Gastrocnemius medialis (tissue), 4 donors: Measurements from ENCODE around the gene PDCD11. TPM values are rescaled to one million over a fixed set of nuclear protein-coding genes. Genes with fewer than 3 reads are reported as not detected.
A peak's percentile ranks its signal among the peaks of the same experiment; 100 is the strongest.
"Not testable (repeated sequence)": the region's sequence is repeated elsewhere in the genome, so short reads cannot be mapped to it uniquely, and the experiment has no call there.

Source experiments
- ATAC-seq, 2 donors: fragments of 150-250 bp; one replicate each; pipeline ENCODE4 v1.9.1; 2016
- DNase-seq, 2 donors: peaks; one replicate each; pipeline ENCODE4 v3.0.0-alpha.2; 2019
- H3K27ac ChIP-seq, 4 donors: fragments of 200-600 bp; sonication (generic); 1 replicate in 1 of 4; 2 replicates in 3 of 4; pipeline ENCODE4 v1.5.1; 2016 to 2018; ENCODE audit warnings: mild to moderate bottlenecking in 2 of 4, moderate library complexity in 1 of 4
- H3K27me3 ChIP-seq, 3 donors: fragments of 200-600 bp; sonication (generic) in 2 of 3; 1 replicate in 1 of 3; 2 replicates in 2 of 3; pipeline versions ENCODE4 v1.5.1 to v1.6.0; 2016 to 2019; ENCODE audit warnings: mild to moderate bottlenecking in 1 of 3, moderate library complexity in 1 of 3
- H3K36me3 ChIP-seq, 2 donors: fragments of 200-600 bp; sonication (generic) in 1 of 2; one replicate each; pipeline ENCODE4 v1.5.1; 2017 to 2018
- H3K4me1 ChIP-seq, 2 donors: fragments of 200-600 bp; sonication (generic) in 1 of 2; one replicate each; pipeline ENCODE4 v1.5.1; 2016 to 2017; ENCODE audit warnings: mild to moderate bottlenecking in 2 of 2
- H3K4me3 ChIP-seq, 4 donors: fragments of 200-600 bp; sonication (generic) in 3 of 4; 1 replicate in 1 of 4; 2 replicates in 3 of 4; pipeline ENCODE4 v1.5.1; 2016 to 2019; ENCODE audit warnings: mild to moderate bottlenecking in 2 of 4
- H3K9me3 ChIP-seq, 3 donors: fragments of 200-600 bp; sonication (generic) in 2 of 3; 1 replicate in 1 of 3; 2 replicates in 2 of 3; pipeline ENCODE4 v1.5.1; 2016 to 2019
- POLR2A ChIP-seq, 2 donors: fragments of 450-650 bp; IDR thresholded peaks; one replicate each; pipeline ENCODE4 v1.6.1; 2017; ENCODE audit warnings: antibody characterized with exemption in 2 of 2, mild to moderate bottlenecking in 2 of 2, moderate library complexity in 2 of 2
- in situ Hi-C, 4 donors: fragments of 200-750 bp; cut with MboI; loops; one replicate each; pipeline versions ENCODE4 v1.15.0 to v1.8.0; 2017; ENCODE audit warnings: low sequenced_read_pairs in 4 of 4
- intact Hi-C: fragments of 100-400 bp; cut with DNase I; formaldehyde crosslinking; loops from one replicate; pipeline ENCODE4 v1.15.1; 2023; ENCODE audit warnings: low total_unique reads
- total RNA-seq, 4 donors: library from RNA; depleted of rRNA; stranded (reverse); fragments of >200 nt; gene quantifications; one replicate each; pipeline versions ENCODE4 v1.1.0 to v1.2.3, GENCODE V29; 2016
- TF ChIP-seq, protein P1 (sequence below), 5 experiments: fragments of 450-650 bp in 3 of 5; fragments of 200-600 bp in 2 of 5; sonication (generic) in 2 of 5; IDR thresholded peaks in 4 of 5; conservative IDR thresholded peaks in 1 of 5; 1 replicate in 4 of 5; 2 replicates in 1 of 5; pipeline ENCODE4 v1.5.1; 2016 to 2019; ENCODE audit warnings: antibody characterized with exemption in 5 of 5, mild to moderate bottlenecking in 3 of 5, moderate library complexity in 3 of 5

Gene PDCD11
- total RNA-seq, 4 donors from 2014 or later, result 16.7 to 22.7 (median 19.5) TPM

GRCh38 chr10:103355906-103356599 is 40.4 kb upstream of the PDCD11 start:
- no peaks in the 10 kb centered on the region for H3K36me3 ChIP-seq
- no peak for DNase-seq
- peaks cover 4 to 5% of the 10 kb centered on the region in 2 donors for H3K4me1 ChIP-seq
- intact Hi-C loops, result no loop called here
- H3K27ac ChIP-seq, result no peak overlapping the region
- in situ Hi-C loops, result no loop called here
- H3K4me3 ChIP-seq, result no peak overlapping the region
- H3K27me3 ChIP-seq, result no peaks in the 10 kb centered on the region
- H3K9me3 ChIP-seq, result no peaks in the 10 kb centered on the region
- no peak for TF ChIP-seq POLR2A (IDR thresholded peaks at IDR 0.05)
- TF ChIP-seq, protein P1, sequence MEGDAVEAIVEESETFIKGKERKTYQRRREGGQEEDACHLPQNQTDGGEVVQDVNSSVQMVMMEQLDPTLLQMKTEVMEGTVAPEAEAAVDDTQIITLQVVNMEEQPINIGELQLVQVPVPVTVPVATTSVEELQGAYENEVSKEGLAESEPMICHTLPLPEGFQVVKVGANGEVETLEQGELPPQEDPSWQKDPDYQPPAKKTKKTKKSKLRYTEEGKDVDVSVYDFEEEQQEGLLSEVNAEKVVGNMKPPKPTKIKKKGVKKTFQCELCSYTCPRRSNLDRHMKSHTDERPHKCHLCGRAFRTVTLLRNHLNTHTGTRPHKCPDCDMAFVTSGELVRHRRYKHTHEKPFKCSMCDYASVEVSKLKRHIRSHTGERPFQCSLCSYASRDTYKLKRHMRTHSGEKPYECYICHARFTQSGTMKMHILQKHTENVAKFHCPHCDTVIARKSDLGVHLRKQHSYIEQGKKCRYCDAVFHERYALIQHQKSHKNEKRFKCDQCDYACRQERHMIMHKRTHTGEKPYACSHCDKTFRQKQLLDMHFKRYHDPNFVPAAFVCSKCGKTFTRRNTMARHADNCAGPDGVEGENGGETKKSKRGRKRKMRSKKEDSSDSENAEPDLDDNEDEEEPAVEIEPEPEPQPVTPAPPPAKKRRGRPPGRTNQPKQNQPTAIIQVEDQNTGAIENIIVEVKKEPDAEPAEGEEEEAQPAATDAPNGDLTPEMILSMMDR (IDR thresholded peaks at IDR 0.05 in 4 of 5, conservative IDR thresholded peaks at IDR 0.05 in 1 of 5), result no peak
- no peak for ATAC-seq

DNA sequence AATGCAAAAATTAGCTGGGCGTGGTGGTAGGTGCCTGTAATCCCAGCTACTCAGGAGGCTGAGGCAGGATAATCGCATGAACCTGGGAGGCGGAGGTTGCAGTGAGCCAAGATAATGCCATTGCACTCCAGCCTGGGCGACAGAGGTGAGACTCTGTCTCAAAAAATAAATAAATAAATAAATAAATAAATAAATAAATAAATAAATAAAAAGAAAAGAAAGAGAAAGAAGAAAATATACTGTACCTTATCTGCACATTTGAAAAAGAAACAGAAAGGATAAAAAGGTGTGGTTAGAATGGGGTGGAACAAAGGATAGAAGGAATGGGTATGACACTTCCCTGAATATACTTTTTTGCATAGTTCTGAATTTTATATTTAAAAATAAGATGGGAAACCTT is 36.9 kb upstream of the PDCD11 start:
- DNase-seq, ATAC-seq, H3K27ac ChIP-seq, intact Hi-C loops, H3K4me3 ChIP-seq, H3K36me3 ChIP-seq, H3K4me1 ChIP-seq, H3K27me3 ChIP-seq, H3K9me3 ChIP-seq, in situ Hi-C loops: not testable (repeated sequence)

DNA sequence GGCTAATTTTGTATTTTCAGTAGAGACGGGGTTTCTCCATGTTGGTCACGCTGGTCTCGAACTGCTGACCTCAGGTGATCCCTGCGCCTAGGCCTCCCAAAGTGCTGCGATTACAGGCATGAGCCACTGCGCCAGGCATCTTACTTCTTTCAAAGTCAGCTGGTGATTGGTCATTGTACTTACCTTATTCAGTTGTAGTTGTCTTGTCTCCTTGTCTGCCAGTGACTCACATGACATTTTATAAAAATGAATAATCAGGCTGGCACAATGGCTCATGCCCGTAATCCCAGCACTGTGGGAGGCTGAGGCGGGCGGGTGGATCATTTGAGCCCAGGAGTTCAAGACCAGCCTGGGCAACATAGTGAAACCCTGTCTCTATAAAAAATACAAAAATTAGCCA is 35.6 kb upstream of the PDCD11 start:
- H3K27me3 ChIP-seq, ATAC-seq, H3K9me3 ChIP-seq, intact Hi-C loops, H3K4me3 ChIP-seq, H3K36me3 ChIP-seq, H3K27ac ChIP-seq, in situ Hi-C loops, H3K4me1 ChIP-seq, DNase-seq: not testable (repeated sequence)

GRCh38 chr10:103367379-103367781 is 29.0 kb upstream of the PDCD11 start:
- Histone ChIP-seq H3K27me3 (no peaks in the 10 kb centered on the region), H3K4me1 (peaks cover 23 to 29% of the 10 kb centered on the region in 2 donors), H3K4me3 (peak overlapping the region; percentile 79 to 86 (median 81)), H3K27ac (peak overlapping the region; percentile 85 to 91 (median 90)), H3K9me3 (no peaks in the 10 kb centered on the region), H3K36me3 (no peaks in the 10 kb centered on the region)
- DNase-seq (no peak), ATAC-seq (peak in 1 of 2 donors; percentile 1)
- in situ Hi-C loops, result no loop called here
- intact Hi-C loops, result loop anchor here (1.0 kb wide), 2 partner anchors 16 to 29 kb away; partner anchors contain the start of genes ATP5MK, PCGF6 and PDCD11
- TF ChIP-seq POLR2A (IDR thresholded peaks at IDR 0.05), result no peak
- TF ChIP-seq, protein P1 (IDR thresholded peaks at IDR 0.05 in 4 of 5, conservative IDR thresholded peaks at IDR 0.05 in 1 of 5), result no peak

- intact Hi-C loops, result loop anchor here (1.0 kb wide), 2 partner anchors 17 to 28 kb away; partner anchors contain the start of genes ATP5MK, PCGF6 and PDCD11
- Histone ChIP-seq H3K27ac (peak within 1 kb of the TSS; percentile 85 to 91 (median 90)), H3K36me3 (peaks cover 0 to under 1% of the 10 kb centered on the region in 2 donors), H3K4me1 (peaks cover 23 to 29% of the 10 kb centered on the region in 2 donors), H3K27me3 (no peaks in the 10 kb centered on the region), H3K4me3 (peak within 1 kb of the TSS; percentile 79 to 86 (median 81)), H3K9me3 (no peaks in the 10 kb centered on the region)
- in situ Hi-C loops, result no loop called here
- DNase-seq (peak; percentile 87 to 88), ATAC-seq (peak; percentile 89 to 91)
- TF ChIP-seq, protein P1 (IDR thresholded peaks at IDR 0.05 in 4 of 5, conservative IDR thresholded peaks at IDR 0.05 in 1 of 5), result peak in 1 of 5 experiments; percentile 5
- peak; percentile 84 to 86 for TF ChIP-seq POLR2A (IDR thresholded peaks at IDR 0.05)
Observed at GRCh38 chr10:103367782-103368518, 28.5 kb upstream of the PDCD11 start, which contains the start of gene TAF5. Gene TAF5 (plus strand): TSS chr10:103367976. CDS start chr10:103367990, 14 bp downstream.
